Measurements from ENCODE around the gene ST7L. TPM values are rescaled to one million over a fixed set of nuclear protein-coding genes. Genes with fewer than 3 reads are reported as not detected.

The ST7L gene
- total and polyA plus RNA-seq, 10 of the 15 experiments (the other 5 are each of a cell fraction or from before 2014, with no cell fraction given): 3.6 to 13.7 (median 8.9) TPM

DNA sequence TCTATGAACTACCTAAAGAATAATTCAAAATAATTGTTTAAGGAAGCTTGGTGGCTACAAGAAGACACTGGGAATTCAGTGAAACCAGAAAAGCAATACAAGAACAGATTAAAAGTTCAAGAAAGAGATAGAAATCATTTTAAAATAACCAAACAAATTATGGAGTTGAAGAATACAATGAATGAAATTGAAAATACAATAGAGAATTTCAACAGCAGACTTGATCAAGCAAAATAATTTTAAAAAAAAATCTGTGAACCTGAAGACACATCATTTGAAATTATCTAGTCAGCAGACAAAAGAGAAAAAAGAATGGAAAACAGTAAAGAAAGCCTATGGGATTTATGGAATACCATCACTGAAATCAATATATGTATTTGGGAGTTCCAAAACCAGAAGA is 141.4 kb downstream of the ST7L start:
- in situ Hi-C loops (cut with MboI): no loop called here
- no peak for FAIRE-seq
- no peaks in the 10 kb centered on the region for H3K79me2 ChIP-seq (ENCODE audit: control insufficient read depth, insufficient read depth, low read length)
- DNase-seq (ENCODE audit: low read depth, low spot score): no peak
- intact Hi-C loops (cut with micrococcal nuclease; ENCODE audit: unreplicated experiment): no loop called here
- H3K4me3 ChIP-seq: no peak overlapping the region
- BruUV-seq (replicated peaks): no TSS peak
- H3K27me3 ChIP-seq (replicated peaks in 1 of 2; ENCODE audit: control insufficient read depth in 2 of 2, insufficient read depth in 2 of 2, low read length in 1 of 2): no peaks in the 10 kb centered on the region
- POLR2A ChIA-PET: no interaction called here
- H3K36me3 ChIP-seq (ENCODE audit: control insufficient read depth in 2 of 2, insufficient read depth in 2 of 2, low read length in 1 of 2): no peaks in the 10 kb centered on the region
- H3K9ac ChIP-seq (ENCODE audit: control insufficient read depth, insufficient read depth, low read length): no peak overlapping the region
- H3K9me3 ChIP-seq (replicated peaks; ENCODE audit: control insufficient read depth, insufficient read depth, low read length): peaks cover 4% of the 10 kb centered on the region; the same call in 1 of the 3 replicates
- RAD21 ChIA-PET (ENCODE audit: unreplicated experiment): no interaction called here
- CTCF ChIA-PET: no interaction called here
- TF ChIP-seq NBN (IDR thresholded peaks at IDR 0.05) (no peak), ESRRA (IDR thresholded peaks at IDR 0.05; ENCODE audit: low read length) (no peak), GABPA (IDR thresholded peaks at IDR 0.05; ENCODE audit: low read depth) (no peak), NFYA (IDR thresholded peaks at IDR 0.05; ENCODE audit: borderline replicate concordance, low read depth, low read length) (no peak), FOS (IDR thresholded peaks at IDR 0.05; ENCODE audit: borderline replicate concordance, extremely low read depth, insufficient read length) (no peak), NR2C2 (IDR thresholded peaks at IDR 0.05; ENCODE audit: borderline replicate concordance, control insufficient read depth, insufficient read length, low read depth) (no peak), MEF2B (IDR thresholded peaks at IDR 0.05; ENCODE audit: partially characterized antibody, poor library complexity, severe bottlenecking) (no peak), PKNOX1 (IDR thresholded peaks at IDR 0.05) (no peak), RB1 (IDR thresholded peaks at IDR 0.05; ENCODE audit: borderline replicate concordance) (no peak)
- TF ChIP-seq, protein P1, sequence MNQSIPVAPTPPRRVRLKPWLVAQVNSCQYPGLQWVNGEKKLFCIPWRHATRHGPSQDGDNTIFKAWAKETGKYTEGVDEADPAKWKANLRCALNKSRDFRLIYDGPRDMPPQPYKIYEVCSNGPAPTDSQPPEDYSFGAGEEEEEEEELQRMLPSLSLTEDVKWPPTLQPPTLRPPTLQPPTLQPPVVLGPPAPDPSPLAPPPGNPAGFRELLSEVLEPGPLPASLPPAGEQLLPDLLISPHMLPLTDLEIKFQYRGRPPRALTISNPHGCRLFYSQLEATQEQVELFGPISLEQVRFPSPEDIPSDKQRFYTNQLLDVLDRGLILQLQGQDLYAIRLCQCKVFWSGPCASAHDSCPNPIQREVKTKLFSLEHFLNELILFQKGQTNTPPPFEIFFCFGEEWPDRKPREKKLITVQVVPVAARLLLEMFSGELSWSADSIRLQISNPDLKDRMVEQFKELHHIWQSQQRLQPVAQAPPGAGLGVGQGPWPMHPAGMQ (IDR thresholded peaks at IDR 0.05; ENCODE audit: borderline replicate concordance): no peak
- no peaks in the 10 kb centered on the region for H4K20me1 ChIP-seq (ENCODE audit: control insufficient read depth, insufficient read depth)
- SMC1A ChIA-PET (ENCODE audit: uncharacterized antibody, unreplicated experiment): interaction anchor here (2.1 kb wide), 1 partner anchor 10 kb away, joined by 9 read pairs; no protein-coding TSS in a partner anchor
- H3K4me1 ChIP-seq (ENCODE audit: control insufficient read depth, insufficient read depth, low read length): no peaks in the 10 kb centered on the region
- no peak overlapping the region for H3K27ac ChIP-seq (ENCODE audit: control insufficient read depth, insufficient read depth)
- H2AFZ ChIP-seq (ENCODE audit: control insufficient read depth, low read depth, low read length): no peak overlapping the region
- H3K4me2 ChIP-seq (ENCODE audit: control insufficient read depth, insufficient read depth): no peak overlapping the region
- no peak for ATAC-seq

Small RNA genes lying within 50 kb of the gene (small RNA-seq; reads per million reads assigned to genes)
- gene RNU7-70P: not detected

Other genes with a start within 250 kb of the ST7L start
- 3.8 and 4.9 TPM in 2 replicates for gene CTTNBP2NL, start 222.9 kb downstream of the ST7L start, total RNA-seq (2014; rRNA removed)
- 5.6 and 6.0 TPM in 2 replicates for gene CTTNBP2NL, start 222.9 kb downstream of the ST7L start, total RNA-seq (2014; rRNA removed; fragmentation: Illumina TruSeq; extraction: Trizol)
- gene CTTNBP2NL, start 222.9 kb downstream of the ST7L start, total RNA-seq (2021): 10.7 and 11.3 TPM in 2 replicates
- 10.5 and 14.0 TPM in 2 replicates for gene CTTNBP2NL, start 222.9 kb downstream of the ST7L start, polyA plus RNA-seq (2011; rRNA removed)
- 5.3 and 6.7 TPM in 2 replicates for gene CTTNBP2NL, start 222.9 kb downstream of the ST7L start, polyA plus RNA-seq (2014; fragmentation: Illumina TruSeq; extraction: Trizol)
- 1 to 10 TPM; 2.1 to 5.7 TPM for gene CTTNBP2NL, start 222.9 kb downstream of the ST7L start, polyA plus RNA-seq (2014; fragmentation: Nextera tagmentation; extraction: Ambion mirVana)
- 3.1 and 3.8 TPM in 2 replicates for gene CTTNBP2NL, start 222.9 kb downstream of the ST7L start, polyA plus RNA-seq (2014; rRNA removed)
- 1 to 10 TPM; 5.5 to 6.7 TPM for gene CTTNBP2NL, start 222.9 kb downstream of the ST7L start, polyA plus RNA-seq (2016; fragmentation: Nextera tagmentation; extraction: Ambion mirVana)
- under 0.01 and 0.11 TPM in 2 replicates for gene WNT2B, start 110.2 kb downstream of the ST7L start, total RNA-seq (2014; rRNA removed)
- gene WNT2B, start 110.2 kb downstream of the ST7L start, total RNA-seq (2014; rRNA removed; fragmentation: Illumina TruSeq; extraction: Trizol): 0.18 and 0.31 TPM in 2 replicates
- 0.11 and 0.15 TPM in 2 replicates for gene WNT2B, start 110.2 kb downstream of the ST7L start, total RNA-seq (2021)
- gene WNT2B, start 110.2 kb downstream of the ST7L start, polyA plus RNA-seq (2011; rRNA removed): 1.1 and 1.5 TPM in 2 replicates
- 0.10 and 0.16 TPM in 2 replicates for gene WNT2B, start 110.2 kb downstream of the ST7L start, polyA plus RNA-seq (2014; fragmentation: Illumina TruSeq; extraction: Trizol)
- gene WNT2B, start 110.2 kb downstream of the ST7L start, polyA plus RNA-seq (2014; fragmentation: Nextera tagmentation; extraction: Ambion mirVana): under 1 TPM; 0.02 to 0.08 TPM
- 0.13 and 0.26 TPM in 2 replicates for gene WNT2B, start 110.2 kb downstream of the ST7L start, polyA plus RNA-seq (2014; rRNA removed)
- under 1 TPM; 0.12 to 0.23 TPM for gene WNT2B, start 110.2 kb downstream of the ST7L start, polyA plus RNA-seq (2016; fragmentation: Nextera tagmentation; extraction: Ambion mirVana)
- 231 and 289 TPM in 2 replicates for gene CAPZA1, start 691 bp upstream of the ST7L start, total RNA-seq (2014; rRNA removed)
- gene CAPZA1, start 691 bp upstream of the ST7L start, total RNA-seq (2014; rRNA removed; fragmentation: Illumina TruSeq; extraction: Trizol): 248 TPM in 2 replicates
- gene CAPZA1, start 691 bp upstream of the ST7L start, total RNA-seq (2021): 211 and 216 TPM in 2 replicates
- 289 and 478 TPM in 2 replicates for gene CAPZA1, start 691 bp upstream of the ST7L start, polyA plus RNA-seq (2011; rRNA removed)
- gene CAPZA1, start 691 bp upstream of the ST7L start, polyA plus RNA-seq (2014; fragmentation: Illumina TruSeq; extraction: Trizol): 268 and 330 TPM in 2 replicates
- 100 to 1,000 TPM; 401 to 886 TPM for gene CAPZA1, start 691 bp upstream of the ST7L start, polyA plus RNA-seq (2014; fragmentation: Nextera tagmentation; extraction: Ambion mirVana)
- gene CAPZA1, start 691 bp upstream of the ST7L start, polyA plus RNA-seq (2014; rRNA removed): 179 and 187 TPM in 2 replicates
- gene CAPZA1, start 691 bp upstream of the ST7L start, polyA plus RNA-seq (2016; fragmentation: Nextera tagmentation; extraction: Ambion mirVana): 100 to 1,000 TPM; 394 to 404 TPM
- 43.1 and 47.1 TPM in 2 replicates for gene MOV10, start 55.5 kb upstream of the ST7L start, total RNA-seq (2014; rRNA removed)
- 31.4 and 37.4 TPM in 2 replicates for gene MOV10, start 55.5 kb upstream of the ST7L start, total RNA-seq (2014; rRNA removed; fragmentation: Illumina TruSeq; extraction: Trizol)
- 78.2 and 80.3 TPM in 2 replicates for gene MOV10, start 55.5 kb upstream of the ST7L start, total RNA-seq (2021)
- 15.7 and 43.7 TPM in 2 replicates for gene MOV10, start 55.5 kb upstream of the ST7L start, polyA plus RNA-seq (2011; rRNA removed)
- gene MOV10, start 55.5 kb upstream of the ST7L start, polyA plus RNA-seq (2014; fragmentation: Illumina TruSeq; extraction: Trizol): 44.5 and 70.4 TPM in 2 replicates
- gene MOV10, start 55.5 kb upstream of the ST7L start, polyA plus RNA-seq (2014; fragmentation: Nextera tagmentation; extraction: Ambion mirVana): 10 to 100 TPM; 21.0 to 28.6 TPM
- 65.8 and 82.0 TPM in 2 replicates for gene MOV10, start 55.5 kb upstream of the ST7L start, polyA plus RNA-seq (2014; rRNA removed)
- gene MOV10, start 55.5 kb upstream of the ST7L start, polyA plus RNA-seq (2016; fragmentation: Nextera tagmentation; extraction: Ambion mirVana): 10 to 100 TPM; 52.5 to 58.6 TPM
- gene RHOC, start 88.0 kb upstream of the ST7L start, total RNA-seq (2014; rRNA removed): 178 and 187 TPM in 2 replicates
- 183 TPM in 2 replicates for gene RHOC, start 88.0 kb upstream of the ST7L start, total RNA-seq (2014; rRNA removed; fragmentation: Illumina TruSeq; extraction: Trizol)
- gene RHOC, start 88.0 kb upstream of the ST7L start, total RNA-seq (2021): 138 and 142 TPM in 2 replicates
- gene RHOC, start 88.0 kb upstream of the ST7L start, polyA plus RNA-seq (2011; rRNA removed): 258 and 371 TPM in 2 replicates
- gene RHOC, start 88.0 kb upstream of the ST7L start, polyA plus RNA-seq (2014; fragmentation: Illumina TruSeq; extraction: Trizol): 316 and 336 TPM in 2 replicates
- gene RHOC, start 88.0 kb upstream of the ST7L start, polyA plus RNA-seq (2014; fragmentation: Nextera tagmentation; extraction: Ambion mirVana): 10 to 100 TPM; 20.6 to 37.9 TPM
- 232 and 264 TPM in 2 replicates for gene RHOC, start 88.0 kb upstream of the ST7L start, polyA plus RNA-seq (2014; rRNA removed)
- 100 to 1,000 TPM; 118 to 130 TPM for gene RHOC, start 88.0 kb upstream of the ST7L start, polyA plus RNA-seq (2016; fragmentation: Nextera tagmentation; extraction: Ambion mirVana)
- 0.76 and 1.4 TPM in 2 replicates for gene PPM1J, start 96.2 kb upstream of the ST7L start, total RNA-seq (2014; rRNA removed)
- 0.32 and 0.45 TPM in 2 replicates for gene PPM1J, start 96.2 kb upstream of the ST7L start, total RNA-seq (2014; rRNA removed; fragmentation: Illumina TruSeq; extraction: Trizol)
- gene PPM1J, start 96.2 kb upstream of the ST7L start, total RNA-seq (2021): 0.59 and 1.5 TPM in 2 replicates
- 0.88 and 1.6 TPM in 2 replicates for gene PPM1J, start 96.2 kb upstream of the ST7L start, polyA plus RNA-seq (2011; rRNA removed)
- 0.19 and 0.71 TPM in 2 replicates for gene PPM1J, start 96.2 kb upstream of the ST7L start, polyA plus RNA-seq (2014; fragmentation: Illumina TruSeq; extraction: Trizol)
- under 1 TPM in 1 of 2 experiments, not detected in 1; 0.07 TPM for gene PPM1J, start 96.2 kb upstream of the ST7L start, polyA plus RNA-seq (2014; fragmentation: Nextera tagmentation; extraction: Ambion mirVana)
- 1.3 and 1.8 TPM in 2 replicates for gene PPM1J, start 96.2 kb upstream of the ST7L start, polyA plus RNA-seq (2014; rRNA removed)
- gene PPM1J, start 96.2 kb upstream of the ST7L start, polyA plus RNA-seq (2016; fragmentation: Nextera tagmentation; extraction: Ambion mirVana): under 1 TPM; 0.25 to 0.34 TPM

Measured in GM12878 (cell line).